ENCODE measurements around the gene PCYT1A.

GRCh38 chr3:196315821-196316220 is 28.3 kb upstream of the PCYT1A start:
- TF ChIP-seq FOXK1 (CRISPR knock-in tag; IDR thresholded peaks at IDR 0.05; ENCODE audit: borderline replicate concordance, low read depth) (no peak), MAX (IDR thresholded peaks at IDR 0.05) (no peak), CTCF (CRISPR knock-in tag; IDR thresholded peaks at IDR 0.05) (no peak), ZNF550 (CRISPR knock-in tag; IDR thresholded peaks at IDR 0.05; ENCODE audit: borderline replicate concordance) (no peak), SIX1 (CRISPR knock-in tag; IDR thresholded peaks at IDR 0.05; ENCODE audit: borderline replicate concordance) (no peak), ZBTB4 (CRISPR knock-in tag; IDR thresholded peaks at IDR 0.05; ENCODE audit: borderline replicate concordance) (no peak)
